Activated T-helper 1 cell treated with Interleukin-2 at 50 U/mL for 16 hours (primary cell): ENCODE results near the gene FAM186B.
A peak's percentile ranks its signal among the peaks of the same experiment; 100 is the strongest.
"Not testable (repeated sequence)": the region's sequence is repeated elsewhere in the genome, so short reads cannot be mapped to it uniquely, and the experiment has no call there.

ENCODE experiments used
- DNase-seq: peaks from one replicate; pipeline ENCODE4 v3.0.0-alpha.2; 2020; ENCODE audit warnings: low read depth

The FAM186B gene

DNA sequence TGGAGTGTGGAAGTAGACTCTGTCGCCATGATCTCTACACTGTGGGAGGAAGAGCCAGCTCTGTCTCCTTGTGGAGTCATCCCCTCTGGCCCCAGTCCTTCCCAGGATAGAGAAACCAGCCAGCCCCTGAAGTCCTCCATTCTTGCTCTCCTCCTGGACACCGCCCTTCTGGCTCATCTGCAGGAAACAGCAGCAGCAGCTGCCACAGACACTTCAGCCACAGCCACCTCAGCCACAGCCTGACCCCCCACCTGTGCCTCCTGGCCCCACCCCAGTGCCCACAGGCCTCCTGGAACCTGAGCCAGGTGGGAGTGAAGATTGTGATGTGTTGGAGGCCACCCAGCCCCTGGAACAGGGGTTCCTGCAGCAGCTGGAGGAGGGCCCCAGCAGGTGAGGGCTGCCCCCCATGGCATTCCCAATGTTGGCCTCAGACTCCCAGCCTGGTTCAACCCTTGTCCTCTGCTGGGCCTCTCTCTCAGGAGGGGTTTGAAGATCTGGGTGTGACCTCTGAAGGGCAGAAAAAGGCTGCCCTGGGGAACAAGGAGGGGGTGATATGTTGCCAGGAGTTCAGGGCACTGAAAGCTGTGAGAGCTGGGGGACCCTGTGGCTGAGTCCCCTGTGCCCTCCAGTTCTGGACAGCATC, 28.4 kb upstream of the FAM186B start:
- no peak for DNase-seq

DNA sequence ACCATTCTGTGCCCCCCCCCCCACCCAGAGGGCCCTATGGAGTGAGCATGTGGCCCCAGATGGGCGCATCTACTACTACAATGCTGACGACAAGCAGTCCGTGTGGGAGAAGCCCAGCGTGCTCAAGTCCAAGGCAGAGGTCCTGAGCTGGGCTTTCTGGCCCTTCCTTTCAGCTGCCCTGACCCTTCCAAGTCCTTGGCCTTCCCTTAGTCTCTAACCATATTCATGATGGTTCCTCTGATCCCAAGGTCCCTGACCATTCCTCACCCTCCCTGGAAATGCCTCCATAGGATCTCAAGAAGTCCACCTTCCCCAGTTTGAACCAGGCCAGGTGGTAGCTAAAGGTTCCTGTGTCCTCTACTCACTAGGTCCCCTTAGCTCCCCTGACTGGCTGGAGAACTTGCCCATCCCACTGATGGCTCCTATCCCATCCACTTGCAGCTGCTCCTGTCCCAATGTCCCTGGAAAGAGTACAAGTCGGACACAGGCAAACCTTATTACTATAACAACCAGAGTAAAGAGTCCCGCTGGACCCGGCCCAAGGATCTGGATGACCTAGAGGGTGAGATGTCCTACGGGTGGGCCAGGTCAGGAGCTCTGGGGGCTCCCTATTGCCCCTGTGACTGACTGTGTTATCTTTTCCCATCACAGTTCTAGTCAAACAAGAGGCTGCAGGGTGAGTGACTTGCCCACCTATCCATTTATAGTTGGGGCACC, 27.7 kb upstream of the FAM186B start:
- DNase-seq = no peak

DNA sequence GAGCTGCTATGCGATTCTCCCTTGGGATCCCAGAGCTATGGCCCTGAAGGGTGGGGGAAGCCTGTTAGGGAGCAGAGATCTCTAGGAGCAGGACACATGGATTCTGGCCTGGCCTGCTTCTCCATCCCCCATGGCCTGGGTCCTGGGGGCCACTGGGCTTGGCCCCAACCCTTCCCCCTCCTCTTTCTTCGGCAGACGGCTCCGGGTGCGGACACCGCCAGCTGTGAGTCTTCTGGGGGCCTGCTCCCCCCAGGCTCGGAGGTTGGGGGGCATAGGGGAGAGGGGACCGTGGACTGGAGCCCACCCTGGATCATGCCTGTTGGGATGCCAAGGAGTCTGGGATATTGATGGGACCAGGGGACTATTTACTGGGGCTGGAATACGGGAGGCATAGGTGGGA, 27.0 kb upstream of the FAM186B start:
- DNase-seq = no peak

DNA sequence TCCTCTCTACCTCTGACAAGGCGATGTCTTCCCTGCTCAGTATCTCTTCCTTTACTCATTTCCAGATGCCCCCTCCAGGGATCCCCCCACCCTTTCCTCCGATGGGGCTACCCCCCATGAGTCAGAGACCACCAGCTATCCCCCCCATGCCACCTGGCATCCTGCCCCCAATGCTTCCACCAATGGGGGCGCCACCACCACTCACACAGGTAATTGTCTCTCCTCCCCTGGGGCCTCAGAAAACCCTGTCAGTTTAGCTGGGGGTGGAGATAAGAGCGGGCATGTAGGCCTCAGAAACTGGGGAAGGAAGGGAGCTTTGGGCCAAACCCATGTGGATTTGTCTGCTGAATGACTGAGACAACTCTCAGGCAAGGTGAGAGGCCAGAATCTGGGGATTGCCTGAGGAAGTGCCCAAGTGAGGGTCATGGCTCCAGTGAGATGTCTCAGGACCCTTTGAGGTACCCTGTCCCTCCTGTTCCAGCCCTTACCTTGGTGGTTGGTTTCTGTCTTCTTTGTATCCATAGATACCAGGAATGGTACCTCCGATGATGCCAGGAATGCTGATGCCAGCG, 26.0 kb upstream of the FAM186B start:
- no peak for DNase-seq

DNA sequence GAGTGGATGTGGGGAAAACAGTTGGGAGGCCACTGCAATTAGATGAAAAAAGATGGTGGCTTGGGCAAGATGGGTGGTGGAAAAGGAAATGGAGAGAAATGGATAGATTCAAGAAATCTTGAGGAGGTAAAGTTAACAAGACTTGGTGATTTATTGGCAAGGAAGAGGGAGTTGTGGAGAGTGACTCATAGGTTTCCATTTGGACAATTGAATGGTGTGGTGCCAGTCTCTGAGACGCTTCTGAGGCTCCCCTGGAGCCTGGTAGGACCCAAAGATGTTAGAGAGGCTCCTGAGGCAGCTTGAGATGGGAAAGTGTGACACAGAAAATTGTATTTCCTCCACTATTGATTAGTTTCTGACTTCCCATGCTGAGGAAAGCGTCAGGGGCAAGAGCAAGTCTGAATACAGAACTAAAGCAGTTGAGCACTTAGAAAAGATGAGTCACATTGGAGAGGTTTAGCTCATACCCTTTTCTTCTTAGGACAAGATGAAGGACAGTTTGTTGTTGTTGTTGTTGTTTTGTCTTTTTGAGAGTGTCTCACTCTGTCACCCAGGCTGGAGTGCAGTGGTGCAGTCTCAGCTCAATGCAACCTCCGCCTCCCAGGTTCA, 22.4 kb upstream of the FAM186B start:
- DNase-seq = no peak

DNA sequence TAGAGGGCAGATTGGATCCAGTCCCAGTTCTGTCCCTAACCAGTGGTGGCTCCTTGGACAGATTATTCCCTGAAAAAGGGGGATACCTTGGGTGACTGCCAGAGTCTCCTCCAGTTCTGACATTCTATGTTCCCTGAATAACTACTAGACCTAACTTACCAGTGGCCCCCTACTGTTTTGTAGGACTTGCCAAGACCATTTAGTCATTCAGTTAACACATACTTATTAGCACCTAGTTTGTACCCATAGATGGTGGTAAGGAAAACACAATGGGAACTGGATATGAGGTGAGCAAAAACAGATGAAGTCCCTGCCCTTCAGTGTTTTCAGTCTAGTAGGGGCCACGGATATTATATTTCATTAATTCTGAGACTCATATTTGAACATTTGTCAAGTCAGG, 21.4 kb upstream of the FAM186B start:
- no peak for DNase-seq

DNA sequence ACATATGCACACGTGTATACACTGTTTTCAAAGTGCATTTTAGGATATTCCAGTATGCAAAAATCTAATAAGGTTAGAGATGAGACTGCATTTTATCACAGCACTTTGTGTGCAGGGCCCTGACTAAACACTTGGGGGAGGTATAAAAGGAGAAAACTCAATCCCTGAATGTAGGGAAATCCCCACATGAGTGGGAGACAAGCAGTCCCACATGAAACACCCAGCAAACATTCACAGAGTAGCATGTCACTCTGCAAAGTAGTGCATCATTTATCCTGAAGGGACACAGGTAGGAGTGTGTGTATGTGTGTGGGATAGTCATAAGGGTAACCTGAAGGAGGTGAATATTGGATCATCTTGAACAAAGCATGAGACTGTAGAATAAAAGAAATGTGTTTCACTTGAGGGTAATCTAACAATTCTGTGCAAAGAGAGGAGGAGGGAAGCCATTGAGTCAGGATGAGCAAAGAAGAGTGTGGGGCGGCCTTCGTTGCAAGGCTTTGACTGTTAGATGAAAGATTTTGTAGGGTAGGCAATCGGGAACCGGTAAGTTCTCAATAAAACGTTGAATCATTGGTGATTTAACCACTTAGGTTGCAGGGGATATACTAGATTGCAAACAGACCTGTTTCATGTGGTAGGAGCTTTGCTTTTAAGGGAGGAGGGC, 20.9 kb upstream of the FAM186B start:
- no peak for DNase-seq

DNA sequence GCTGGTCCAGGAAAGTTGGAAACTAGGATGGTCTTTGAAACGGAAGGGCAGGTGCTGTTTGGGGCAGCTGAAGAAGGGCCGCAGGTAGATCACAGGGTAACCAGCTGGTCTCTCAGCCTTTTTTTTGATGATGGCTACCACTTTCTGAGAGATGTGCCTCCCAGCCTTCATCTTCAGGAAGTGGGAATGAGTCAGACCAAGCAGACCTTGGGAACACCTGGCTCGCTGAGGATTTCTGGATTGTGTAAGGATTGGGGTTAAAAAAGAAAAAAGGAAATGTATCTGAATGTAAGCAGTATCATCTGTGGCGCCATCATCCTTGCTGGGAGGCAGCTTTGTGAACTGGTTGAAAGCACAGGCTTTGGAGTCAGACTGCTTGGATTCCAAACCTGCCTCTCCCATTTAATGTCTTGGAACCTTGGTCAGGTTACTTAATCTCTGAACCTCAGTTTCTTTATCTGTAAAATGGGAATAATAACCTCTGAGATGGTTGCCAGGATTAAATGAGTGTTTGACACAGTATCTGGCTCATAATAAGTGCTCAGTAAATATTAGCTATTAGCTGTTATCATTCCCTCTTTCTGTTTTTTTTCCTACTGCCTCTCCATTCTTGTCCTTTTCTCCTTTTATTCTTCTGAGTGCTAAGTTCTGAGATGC, 19.6 kb upstream of the FAM186B start:
- DNase-seq = no peak

DNA sequence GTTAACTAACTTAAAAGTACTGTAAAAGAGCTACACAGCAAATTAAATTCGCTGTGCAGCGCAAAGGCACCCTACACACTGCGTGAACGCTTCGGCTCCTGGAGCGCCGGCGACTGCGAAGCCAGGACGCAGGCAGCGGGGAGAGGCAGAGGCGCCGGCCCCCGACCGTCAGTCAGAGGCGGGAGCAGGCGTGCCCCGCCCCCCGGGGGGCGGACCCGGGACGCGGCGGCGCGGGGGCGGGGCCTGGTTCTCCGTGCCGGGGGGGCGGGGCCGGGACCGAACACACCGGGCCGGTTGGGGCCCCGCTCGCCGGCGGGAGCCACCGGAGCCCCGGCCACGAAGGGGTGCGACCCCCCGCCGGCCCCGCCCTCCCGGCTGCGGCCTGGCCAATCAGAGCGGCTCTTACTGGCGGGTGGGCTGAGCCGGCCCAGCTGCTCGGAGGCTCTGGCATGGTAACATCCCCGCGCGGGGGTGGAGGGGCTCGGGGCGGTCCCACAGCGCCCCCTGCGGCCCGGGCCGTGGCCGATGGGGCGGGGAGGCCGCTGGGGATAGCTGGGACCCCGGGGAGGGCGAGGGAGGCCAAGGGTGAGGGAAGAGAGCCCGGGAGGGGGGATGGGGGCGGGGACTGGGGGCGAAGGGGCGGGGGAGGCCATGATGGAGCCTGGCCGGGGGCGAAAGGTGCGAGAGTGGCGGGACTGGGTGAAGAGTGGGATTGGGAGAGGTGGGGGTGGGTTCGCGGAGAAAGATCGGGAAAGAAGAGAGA, 17.9 kb upstream of the FAM186B start, which contains the start of gene PRPF40B:
Gene PRPF40B, plus strand, starts transcription at position 420 of the 763 bp plus-strand sequence. Its CDS starts 30 bp downstream, at position 450.
- DNase-seq = peak; percentile 80

DNA sequence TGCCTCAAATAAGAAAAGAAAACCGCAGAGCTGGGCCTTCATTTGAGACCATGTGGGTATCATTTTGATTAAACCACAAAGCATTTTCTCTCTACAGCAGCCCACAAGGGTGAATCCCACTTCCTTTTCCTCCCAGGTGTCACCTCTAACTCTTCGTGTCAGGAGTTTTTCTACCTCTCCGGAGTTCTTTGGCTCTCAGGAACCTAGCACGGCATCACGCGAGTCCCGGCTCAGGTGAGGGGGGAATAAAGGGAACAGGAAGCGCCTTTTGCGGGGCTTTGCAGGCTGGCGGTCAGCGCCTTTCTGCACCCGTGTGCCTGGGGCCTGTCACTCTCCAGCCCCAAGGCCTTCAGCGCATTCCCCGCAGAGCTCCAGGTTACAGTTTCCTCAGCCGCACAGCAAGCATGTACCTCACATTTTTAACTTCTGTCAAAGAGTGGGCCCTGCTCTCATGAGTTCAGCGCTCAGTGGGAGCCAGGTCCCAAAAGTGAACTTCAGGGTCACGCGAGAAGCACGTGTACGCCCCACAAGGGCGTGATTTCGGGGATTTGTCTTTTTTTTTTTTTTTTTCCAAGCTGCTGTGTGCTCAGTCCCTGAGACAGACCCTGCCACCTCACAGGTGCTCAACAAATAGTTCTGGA, 17.2 kb upstream of the FAM186B start:
- DNase-seq = peak; percentile 32

DNA sequence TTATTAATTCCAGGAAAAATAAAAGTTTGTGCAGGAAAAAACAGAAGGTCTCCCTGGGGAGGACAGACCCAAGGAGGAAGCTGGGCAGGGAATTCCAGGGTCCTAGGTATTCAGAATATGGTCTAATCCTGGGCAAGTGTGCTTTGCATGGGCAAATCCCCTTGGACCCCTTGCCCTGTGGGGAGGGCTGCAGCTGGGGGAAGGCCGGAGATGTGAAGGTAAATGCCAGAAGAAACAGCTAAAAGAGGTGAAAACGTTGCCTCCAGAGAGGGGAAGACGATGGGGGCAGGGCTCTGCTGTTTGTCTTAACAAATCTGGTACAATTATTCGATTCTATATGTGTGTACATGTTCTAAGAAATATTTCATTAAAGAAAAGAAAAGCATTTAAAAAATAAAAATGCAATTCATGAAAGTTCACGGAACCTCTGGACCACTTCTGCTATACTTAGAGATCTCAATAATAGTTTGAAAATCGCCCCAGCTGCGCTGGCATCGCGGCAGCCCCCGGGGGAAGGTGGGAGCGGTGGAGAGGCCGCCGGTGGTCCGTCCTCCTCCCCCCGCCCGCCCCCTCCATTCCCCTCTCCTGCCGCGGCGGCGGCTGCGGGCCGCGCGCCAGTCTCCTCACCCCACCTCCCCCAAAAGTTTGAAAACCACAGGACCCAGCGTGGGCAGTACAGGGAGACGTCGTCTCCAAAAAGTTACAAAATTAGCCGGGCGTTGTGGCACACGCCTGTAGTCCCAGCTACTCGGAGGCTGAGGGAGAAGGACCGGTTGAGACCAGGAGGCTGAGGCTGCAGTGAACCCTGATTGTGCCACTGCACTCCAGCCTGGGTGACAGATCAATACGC, 16.4 kb upstream of the FAM186B start:
- DNase-seq = no peak

DNA sequence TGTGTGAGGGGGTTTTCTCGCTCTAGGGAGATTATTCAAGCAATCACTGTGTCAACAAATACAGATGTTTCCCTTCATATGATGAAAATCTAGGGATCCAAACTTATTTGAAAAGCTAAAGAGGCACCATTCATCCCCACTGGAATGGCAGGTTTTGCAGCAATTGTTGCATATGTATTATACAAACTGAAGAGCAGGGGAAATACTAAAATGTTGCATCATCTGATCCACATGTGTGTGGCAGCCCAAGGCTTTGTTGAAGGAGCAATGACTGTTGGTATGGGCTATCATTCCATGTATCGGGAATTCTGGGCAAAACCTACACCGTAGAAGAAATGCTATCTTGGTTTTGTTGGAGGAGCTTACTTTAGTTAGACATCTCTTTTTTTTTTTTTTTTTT, 13.8 kb upstream of the FAM186B start:
- DNase-seq = no peak

DNA sequence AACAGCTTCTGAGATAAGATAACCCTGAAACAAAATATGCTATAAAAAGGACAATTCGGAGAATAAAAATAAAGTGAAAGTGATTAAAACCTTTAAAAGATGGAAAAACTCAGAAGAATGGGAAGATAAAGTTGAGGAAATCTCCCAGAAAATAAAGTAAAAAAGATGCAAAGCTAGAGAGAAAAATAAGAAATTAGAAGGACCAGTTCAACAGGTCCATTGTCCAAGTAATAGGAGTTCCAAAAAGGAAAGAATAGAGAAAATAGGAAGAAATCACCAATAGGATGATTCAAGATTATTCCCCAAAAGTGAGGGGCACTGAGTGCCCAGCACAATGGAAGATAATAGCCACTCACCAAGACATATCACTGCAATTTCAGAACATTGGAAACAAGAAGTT, 13.1 kb upstream of the FAM186B start:
- no peak for DNase-seq

DNA sequence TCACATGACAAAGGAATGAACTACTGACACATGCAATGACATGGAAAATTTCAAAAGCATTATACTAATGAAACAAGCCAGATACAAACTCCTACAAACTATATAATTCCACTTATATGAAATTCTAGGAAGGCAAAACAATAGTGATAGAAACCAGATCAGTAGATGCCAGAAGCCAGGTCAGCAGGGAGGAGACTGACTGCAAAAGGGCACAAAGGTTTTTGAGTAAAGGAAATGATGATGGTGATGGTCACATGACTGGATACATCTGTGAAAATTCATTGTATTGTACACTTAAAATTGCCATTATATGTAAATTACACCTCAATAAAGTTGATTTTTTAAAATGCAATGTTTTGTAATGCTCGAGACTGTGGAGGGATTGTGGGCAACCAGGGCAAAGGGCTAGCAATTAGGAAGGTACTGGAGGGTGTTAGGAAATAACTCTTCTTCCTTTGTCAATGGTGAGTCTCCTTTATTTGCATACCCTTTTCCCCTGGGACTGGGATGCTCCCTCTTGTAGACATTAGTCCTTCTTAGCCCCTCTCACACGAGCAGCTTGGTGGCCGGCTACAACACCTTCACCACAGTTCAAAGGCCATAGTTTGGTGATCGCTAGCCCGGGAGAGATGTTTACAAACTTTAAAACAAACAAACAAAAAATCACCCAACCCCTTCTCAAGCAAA, 11.2 kb upstream of the FAM186B start:
- DNase-seq = no peak

DNA sequence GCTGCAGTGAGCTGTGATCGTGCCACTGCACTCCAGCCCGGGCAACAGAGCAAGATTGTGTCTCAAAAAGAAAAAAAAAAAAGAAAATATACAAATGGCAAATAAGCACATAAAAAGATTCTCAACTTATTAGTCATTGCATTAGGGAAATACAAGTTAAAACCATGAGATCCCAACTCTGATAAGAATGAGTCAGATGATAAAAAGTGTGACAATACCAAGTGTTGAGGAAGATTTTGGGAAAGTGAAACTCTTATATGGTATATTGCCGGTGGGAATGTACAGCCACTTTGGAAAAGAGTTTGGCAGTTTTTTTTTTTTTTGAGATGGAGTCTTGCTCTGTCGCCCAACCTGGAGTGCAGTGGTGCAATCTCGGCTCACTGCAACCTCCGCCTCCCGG, 10.3 kb upstream of the FAM186B start:
- DNase-seq = no peak

DNA sequence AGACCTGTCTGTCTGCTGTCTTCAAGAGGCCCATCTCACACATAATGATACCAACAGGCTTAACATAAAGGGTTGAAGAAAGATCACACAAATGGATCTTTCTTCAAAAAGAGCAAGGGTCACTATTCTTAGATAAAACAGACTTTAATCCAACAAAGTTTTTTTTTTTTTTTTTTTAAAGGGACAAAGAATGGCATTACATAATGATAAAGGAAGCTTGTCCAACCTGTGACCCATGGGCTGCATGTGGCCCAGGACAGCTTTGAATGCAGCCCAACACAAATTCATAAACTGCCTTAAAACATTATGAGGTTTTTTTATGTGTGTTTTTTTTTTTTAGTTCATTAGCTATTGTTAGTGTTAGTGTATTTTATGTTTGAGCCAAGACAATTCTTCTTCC, 6.8 kb upstream of the FAM186B start:
- no peak for DNase-seq

DNA sequence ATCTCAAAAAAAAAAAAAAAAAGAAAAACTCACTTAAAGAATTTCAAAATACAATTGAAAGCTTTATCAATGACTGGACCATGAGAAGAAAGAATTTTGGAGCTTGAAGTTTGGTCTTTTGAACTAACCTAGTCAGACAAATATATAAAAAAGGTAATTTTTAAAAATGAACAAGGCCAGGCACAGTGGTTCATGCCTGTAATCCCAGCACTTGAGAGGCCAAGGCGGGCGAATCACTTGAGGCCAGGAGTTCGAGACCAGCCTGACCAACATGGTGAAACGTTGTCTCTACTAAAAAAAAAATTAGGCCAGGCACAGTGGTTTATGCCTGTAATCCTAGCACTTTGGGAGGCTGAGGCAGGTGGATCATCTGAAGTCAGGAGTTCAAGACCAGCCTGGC, 5.3 kb upstream of the FAM186B start:
- not testable (repeated sequence) for DNase-seq

DNA sequence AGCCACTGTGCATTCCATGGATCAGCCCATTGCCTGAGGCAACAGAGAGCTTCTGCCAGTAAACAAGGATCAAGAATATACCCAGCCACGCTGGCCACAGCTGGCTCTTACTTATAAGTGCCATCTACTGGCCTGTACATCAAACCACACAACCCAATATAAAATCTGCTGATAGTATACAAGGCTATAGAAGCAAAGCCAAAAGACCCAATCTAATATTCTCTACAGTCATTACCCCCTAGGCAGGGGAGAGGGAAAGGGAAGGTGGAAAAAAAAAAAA, 4.4 kb upstream of the FAM186B start:
- no peak for DNase-seq

DNA sequence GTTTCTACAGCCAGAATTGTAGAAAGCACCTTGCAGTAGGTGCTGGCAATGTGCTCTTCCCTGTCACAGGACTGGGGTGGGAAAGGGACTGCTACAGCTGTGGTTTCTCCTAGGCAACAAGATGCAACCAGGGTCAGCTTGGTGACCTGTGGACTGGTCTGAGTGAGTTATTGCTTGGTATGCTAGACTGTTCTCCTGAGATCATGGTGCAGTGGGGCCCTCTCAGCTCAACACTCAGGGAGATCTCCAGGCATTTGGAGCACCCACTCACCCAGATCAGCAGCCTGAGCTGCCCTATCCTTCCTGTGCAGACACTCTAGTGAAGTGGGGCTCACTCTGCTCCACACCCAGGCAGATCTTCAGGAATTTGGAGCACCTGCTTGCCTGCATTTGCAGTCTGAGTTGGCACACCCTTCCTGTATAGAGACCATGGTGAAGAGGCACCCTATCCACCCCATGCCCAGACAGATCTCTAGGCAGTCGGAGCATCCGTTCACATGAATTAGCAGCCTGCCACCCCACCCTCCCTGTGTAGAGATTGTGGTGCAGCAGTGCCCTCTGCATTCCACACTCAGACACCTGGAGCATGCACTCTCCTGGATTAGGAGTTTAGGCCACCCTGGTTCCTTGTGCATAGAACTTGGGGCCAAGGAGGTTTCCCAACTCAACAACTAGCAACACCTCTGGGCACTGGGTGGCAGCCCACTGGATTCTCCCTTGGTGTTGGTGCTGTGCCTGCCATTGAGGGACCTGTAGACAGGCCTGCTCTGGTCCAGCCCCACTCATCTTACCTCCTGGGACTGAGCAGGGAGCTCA, 3.8 kb upstream of the FAM186B start:
- no peak for DNase-seq
